Embryonic facial prominence (tissue), 1 donor: ENCODE measurements around the gene CIITA.
A peak's percentile ranks its signal among the peaks of the same experiment; 100 is the strongest.

ENCODE experiments used
- DNase-seq: peaks from one replicate; pipeline ENCODE4 v3.0.0-alpha.2; 2016; ENCODE audit errors: extremely low spot score

The CIITA gene

GRCh38 chr16:10878644-10879501 lies 1.9 kb downstream of the CIITA start:
- no peak for DNase-seq

DNA sequence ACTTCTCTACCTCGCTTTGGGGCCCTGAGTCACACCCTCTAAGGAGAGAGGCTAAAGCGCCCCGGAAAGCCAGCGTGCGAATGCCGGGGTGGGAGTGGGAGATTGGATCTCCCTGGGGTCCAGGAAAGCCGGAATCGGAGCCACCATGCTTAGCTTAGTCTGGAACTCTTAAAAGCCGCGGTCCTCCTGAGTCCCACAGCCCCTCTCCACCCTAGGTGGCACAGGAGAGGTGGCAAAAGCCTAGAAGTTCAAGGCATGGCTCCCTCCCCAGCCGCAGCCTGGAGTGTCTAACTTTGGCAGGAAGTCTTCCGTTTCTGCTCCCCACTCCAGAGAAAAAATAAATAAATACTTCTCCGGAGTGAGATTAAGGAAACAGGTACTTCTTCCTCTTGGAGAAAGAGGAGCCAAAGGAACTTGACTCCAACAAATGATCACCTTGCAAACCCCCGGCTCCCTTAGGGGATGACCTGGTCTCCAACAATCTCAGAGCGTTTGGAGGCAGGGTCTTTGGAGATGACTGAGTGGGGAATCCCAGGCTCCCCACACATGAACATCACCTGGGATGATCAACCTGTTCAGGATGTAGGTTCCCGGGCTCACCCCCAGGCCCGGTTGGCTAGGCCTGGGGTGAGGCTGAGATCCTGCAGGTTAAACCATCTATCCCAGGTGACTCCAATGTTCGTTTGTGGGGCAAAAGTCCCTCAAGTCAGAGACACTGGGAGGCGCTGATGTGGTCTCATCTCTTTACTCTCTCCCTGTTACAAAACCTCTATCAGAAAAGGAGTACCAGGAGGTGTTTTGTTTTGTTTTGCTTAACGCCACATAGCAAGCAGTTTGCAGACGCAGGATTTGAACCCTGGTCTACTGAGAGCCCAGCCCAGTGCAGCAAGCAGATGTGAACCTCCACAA lies 2.9 kb downstream of the CIITA start:
- DNase-seq = no peak

DNA sequence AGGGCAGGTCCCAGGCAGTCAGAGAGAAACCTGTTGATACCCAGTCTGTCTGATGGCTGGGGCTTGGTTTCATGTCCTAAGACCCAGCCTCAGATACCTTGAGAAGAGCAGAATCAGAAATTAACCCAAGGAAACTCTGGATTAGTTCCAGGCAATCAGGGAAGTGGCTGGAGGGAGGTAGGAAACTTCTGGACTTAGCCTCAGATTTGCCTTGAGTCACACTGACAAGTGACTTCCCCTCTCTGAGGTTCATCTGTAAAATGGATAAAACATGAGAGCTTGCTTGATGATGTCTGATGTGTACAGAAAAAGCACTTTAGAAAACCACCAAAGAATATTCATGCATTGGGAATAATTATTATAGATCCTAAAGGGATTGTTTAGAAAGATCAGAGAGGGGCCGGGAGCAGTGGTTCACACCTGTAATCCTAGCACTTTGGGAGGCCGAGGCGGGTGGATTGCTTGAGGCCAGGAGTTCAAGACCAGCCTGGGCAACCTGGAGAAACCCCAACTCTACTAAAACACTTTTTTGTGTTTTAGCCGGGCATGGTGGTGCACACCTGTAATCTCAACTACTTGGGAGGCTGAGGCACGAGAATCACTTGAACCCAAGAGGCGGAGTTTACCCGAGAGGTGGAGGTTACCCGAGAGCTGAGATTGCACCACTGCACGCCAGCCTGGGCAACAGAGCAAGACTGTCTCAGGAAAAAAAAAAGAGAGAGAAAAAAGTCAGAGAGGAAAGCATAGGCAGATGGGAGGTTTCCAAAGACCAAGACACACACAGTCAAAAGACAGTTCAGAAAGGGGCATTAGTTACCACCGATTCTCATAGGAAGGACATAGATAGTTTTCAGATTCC lies 3.8 kb downstream of the CIITA start:
- DNase-seq = no peak

DNA sequence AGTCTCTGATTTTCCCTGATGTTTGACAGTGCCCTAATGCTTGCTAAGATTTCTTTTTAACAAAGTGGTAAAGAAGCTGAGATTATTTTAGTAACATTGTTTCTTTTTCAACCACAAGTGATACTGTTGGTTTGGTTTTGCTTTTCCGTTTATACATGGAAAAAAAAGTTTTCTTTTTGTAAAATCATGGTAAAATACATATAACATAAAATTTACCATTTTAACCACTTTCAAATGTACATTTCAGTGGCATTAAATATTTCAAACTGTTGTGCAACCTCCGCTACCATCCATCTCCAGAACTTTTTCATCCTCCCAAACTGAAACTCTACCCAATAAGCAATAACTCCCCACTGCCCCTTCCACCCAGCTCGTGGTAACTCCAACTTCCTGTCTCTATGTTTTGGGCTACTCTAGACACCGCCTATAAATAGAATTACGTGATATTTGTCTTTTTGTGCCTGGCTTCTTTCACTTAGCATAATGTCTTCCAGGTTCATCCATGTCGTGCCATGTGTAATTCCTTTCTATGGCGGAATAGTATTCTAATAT lies 4.6 kb downstream of the CIITA start:
- DNase-seq = no peak

- DNase-seq = no peak
Measured at GRCh38 chr16:10883004-10883403, 6.0 kb downstream of the CIITA start.

DNA sequence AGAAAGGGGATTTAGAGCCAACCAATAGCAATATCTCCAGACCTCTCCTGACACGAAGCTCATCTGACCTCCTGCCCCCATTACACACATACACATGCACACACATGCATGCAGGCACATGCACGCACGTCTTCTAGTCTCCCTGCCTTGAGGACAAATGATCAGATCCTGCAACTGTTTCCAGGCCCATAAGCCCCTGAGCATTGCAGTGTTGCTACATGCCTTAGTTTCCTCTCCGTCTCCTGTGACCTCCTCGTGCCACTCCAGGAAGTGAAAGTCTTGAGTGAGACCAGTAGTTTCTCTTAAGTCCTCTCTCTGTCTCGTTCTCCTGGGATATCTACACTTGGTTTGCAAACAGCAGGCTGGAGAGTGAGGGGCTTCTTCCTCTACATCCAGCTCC lies 8.2 kb downstream of the CIITA start:
- no peak for DNase-seq

GRCh38 chr16:10888320-10888937 lies 11.4 kb downstream of the CIITA start:
- DNase-seq = no peak

DNA sequence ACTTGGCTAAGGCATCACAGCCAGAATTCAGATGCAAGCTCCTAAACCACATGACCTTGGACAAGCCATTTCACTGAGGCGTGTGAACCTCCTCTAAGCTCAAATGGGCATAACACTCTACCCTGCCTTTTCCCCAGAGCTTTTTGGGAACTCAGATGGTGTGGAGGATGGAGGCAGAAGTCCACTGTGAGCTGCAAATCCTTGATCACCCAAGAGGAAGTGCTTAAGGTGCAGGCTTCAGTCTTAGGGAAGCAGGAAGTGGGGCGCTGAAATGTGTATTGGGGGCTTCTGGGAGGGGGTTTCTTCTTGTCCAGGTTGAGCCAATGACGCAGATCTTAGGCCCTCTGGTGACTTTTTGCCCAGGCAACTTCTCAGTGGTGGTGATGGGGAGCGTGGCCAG lies 12.9 kb downstream of the CIITA start:
- no peak for DNase-seq

DNA sequence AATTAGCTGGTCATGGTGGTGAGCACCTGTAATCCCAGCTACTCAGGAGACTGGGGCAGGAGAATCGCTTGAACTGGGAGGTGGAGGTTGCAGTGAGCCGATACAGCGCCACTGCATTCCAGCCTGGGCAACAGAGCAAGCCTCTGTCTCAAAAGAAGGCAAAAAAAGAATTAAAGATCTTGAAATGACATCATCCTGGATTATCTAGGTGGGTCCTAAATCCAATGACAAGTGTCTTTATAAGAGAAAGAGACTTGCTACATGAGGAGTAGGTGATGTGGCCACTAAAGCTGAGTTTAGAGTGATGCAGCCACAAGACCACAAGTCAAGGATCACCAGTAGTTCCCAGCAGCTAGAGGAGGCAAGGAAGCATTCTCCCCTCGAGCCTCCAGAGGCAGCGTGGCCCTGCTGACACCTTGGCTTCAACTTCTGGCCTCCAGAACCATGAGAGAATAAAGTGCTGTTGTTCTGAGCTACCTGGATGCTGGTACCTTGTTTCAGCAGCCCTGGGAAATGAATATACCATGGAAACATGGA lies 15.8 kb downstream of the CIITA start:
- no peak for DNase-seq

GRCh38 chr16:10895053-10895946 lies 18.3 kb downstream of the CIITA start:
- peak; percentile 18 for DNase-seq

DNA sequence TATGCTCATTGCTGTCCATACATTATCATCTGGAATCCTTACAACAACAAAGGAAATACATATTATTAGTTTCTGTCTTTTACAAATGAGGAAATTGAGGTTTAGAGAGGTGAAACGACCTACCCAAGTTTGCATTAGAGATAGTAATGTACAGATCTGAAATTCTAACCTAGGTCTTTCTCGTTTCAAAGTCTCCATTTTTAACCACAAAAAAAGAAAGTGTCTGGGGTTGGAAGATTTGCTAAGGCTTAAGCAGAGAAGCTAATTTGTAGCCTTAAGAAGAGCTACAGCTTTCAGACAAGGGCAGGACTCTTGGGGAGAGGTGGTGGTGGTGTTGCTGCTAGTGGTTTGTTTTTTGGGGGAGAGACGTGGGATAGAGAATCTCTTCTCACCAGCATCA lies 19.2 kb downstream of the CIITA start:
- DNase-seq = no peak

DNA sequence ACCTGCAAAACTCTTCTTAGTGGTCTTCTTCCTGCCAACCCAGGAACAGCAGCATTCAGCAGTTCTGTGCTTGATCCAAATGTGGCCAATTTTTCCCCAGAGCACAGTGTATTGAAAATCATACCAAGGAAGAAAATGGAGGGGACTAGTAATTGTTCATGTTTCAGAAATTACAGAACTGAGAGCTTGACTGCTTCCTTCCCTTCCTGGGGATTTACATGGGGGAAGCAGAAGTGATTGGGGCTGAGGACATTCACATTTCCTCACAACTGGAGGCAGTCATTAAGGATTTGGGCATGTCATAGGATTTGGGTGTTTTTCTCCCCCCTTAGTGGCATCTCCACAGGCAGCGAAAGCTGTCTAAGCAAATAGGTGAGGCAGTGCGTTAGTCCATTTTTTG lies 19.7 kb downstream of the CIITA start:
- no peak for DNase-seq

- no peak for DNase-seq
Measured at GRCh38 chr16:10897134-10897533, 20.1 kb downstream of the CIITA start.

- DNase-seq = no peak
Measured at GRCh38 chr16:10902999-10903398, 26.0 kb downstream of the CIITA start.

- DNase-seq = no peak
Measured at GRCh38 chr16:10906482-10906881, 29.5 kb downstream of the CIITA start.

GRCh38 chr16:10906914-10907756 lies 30.1 kb downstream of the CIITA start:
- no peak for DNase-seq

- DNase-seq = no peak
Measured at GRCh38 chr16:10907757-10908045, 30.7 kb downstream of the CIITA start.

GRCh38 chr16:10911267-10911666 lies 34.3 kb downstream of the CIITA start:
- DNase-seq = no peak

DNA sequence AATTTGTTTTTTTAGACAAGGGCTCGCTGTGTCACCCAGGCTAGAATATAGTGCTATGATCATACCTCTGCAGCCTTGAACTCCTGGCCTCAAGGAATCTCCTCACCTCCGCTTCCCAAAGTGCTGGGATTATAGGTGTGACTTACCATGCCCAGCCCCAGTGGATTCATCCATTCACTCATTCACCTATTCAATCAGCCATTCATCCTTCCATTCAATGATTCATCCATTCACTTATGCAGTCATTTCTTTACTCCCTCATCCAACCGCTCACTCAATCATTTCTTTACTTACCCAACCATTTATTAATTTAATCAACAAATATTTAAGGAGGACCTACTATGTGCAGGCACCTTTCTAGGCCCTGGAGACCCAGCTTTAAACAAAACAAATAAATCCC lies 39.5 kb downstream of the CIITA start:
- no peak for DNase-seq
